ENCODE data around the gene WFDC1. TPM values are rescaled to one million over a fixed set of nuclear protein-coding genes. Genes with fewer than 3 reads are reported as not detected.

WFDC1 gene
- total and polyA plus RNA-seq, 4 donors, result 1.0 to 5.2 (median 2.9) TPM

GRCh38 chr16:84278333-84278732 is 16.3 kb upstream of the WFDC1 start:
- H3K36me3 ChIP-seq (ENCODE audit: control insufficient read depth in 4 of 4, insufficient read depth in 3 of 4, low read depth in 1 of 4, low read length in 3 of 4), result no peaks in the 10 kb centered on the region
- no peak for TF ChIP-seq NR2F2 (IDR thresholded peaks at IDR 0.05)
- TF ChIP-seq ZBTB33 (IDR thresholded peaks at IDR 0.05), result no peak
- TF ChIP-seq HNF4A (conservative IDR thresholded peaks at IDR 0.05), result no peak
- TF ChIP-seq JUND (IDR thresholded peaks at IDR 0.05), result no peak
- TF ChIP-seq GABPA (IDR thresholded peaks at IDR 0.05 in 1 of 2, conservative IDR thresholded peaks at IDR 0.05 in 1 of 2), result no peak
- no peak for TF ChIP-seq SP1 (IDR thresholded peaks at IDR 0.05)
- TF ChIP-seq TAF1 (conservative IDR thresholded peaks at IDR 0.05), result no peak
- TF ChIP-seq, protein P1, sequence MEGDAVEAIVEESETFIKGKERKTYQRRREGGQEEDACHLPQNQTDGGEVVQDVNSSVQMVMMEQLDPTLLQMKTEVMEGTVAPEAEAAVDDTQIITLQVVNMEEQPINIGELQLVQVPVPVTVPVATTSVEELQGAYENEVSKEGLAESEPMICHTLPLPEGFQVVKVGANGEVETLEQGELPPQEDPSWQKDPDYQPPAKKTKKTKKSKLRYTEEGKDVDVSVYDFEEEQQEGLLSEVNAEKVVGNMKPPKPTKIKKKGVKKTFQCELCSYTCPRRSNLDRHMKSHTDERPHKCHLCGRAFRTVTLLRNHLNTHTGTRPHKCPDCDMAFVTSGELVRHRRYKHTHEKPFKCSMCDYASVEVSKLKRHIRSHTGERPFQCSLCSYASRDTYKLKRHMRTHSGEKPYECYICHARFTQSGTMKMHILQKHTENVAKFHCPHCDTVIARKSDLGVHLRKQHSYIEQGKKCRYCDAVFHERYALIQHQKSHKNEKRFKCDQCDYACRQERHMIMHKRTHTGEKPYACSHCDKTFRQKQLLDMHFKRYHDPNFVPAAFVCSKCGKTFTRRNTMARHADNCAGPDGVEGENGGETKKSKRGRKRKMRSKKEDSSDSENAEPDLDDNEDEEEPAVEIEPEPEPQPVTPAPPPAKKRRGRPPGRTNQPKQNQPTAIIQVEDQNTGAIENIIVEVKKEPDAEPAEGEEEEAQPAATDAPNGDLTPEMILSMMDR (IDR thresholded peaks at IDR 0.05; ENCODE audit: low read depth, low read length, missing input control), result no peak
- no peak for TF ChIP-seq RAD21 (IDR thresholded peaks at IDR 0.05)
- TF ChIP-seq YY1 (IDR thresholded peaks at IDR 0.05), result no peak
- TF ChIP-seq FOXA1 (IDR thresholded peaks at IDR 0.05), result no peak
- TF ChIP-seq, protein P2, sequence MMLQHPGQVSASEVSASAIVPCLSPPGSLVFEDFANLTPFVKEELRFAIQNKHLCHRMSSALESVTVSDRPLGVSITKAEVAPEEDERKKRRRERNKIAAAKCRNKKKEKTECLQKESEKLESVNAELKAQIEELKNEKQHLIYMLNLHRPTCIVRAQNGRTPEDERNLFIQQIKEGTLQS (IDR thresholded peaks at IDR 0.05), result no peak
- no peak for TF ChIP-seq RXRA (IDR thresholded peaks at IDR 0.05)
- no peak for TF ChIP-seq FOXA2 (IDR thresholded peaks at IDR 0.05)
- H3K4me1 ChIP-seq (ENCODE audit: control insufficient read depth in 4 of 4, insufficient read depth in 4 of 4, low read length in 3 of 4), result no peaks in the 10 kb centered on the region
- no peak for DNase-seq (ENCODE audit: low spot score)
- H3K27ac ChIP-seq (ENCODE audit: low read depth in 1 of 2, low read length in 2 of 2), result no peak overlapping the region
- H3K9me3 ChIP-seq (ENCODE audit: control insufficient read depth in 4 of 4, low read length in 3 of 4), result no peaks in the 10 kb centered on the region
- no peak overlapping the region for H3K4me3 ChIP-seq (ENCODE audit: low read depth in 1 of 3, low read length in 3 of 3)
- 90% methylated on average over 12 of the region's 12 CpGs for WGBS
- H3K9ac ChIP-seq (ENCODE audit: low read depth in 1 of 2, low read length in 2 of 2), result no peak overlapping the region
- no peaks in the 10 kb centered on the region for H3K27me3 ChIP-seq (ENCODE audit: control insufficient read depth in 4 of 4, insufficient read depth in 4 of 4, low read length in 3 of 4)

- WGBS, result 43% methylated on average over 6 of the region's 6 CpGs
- Histone ChIP-seq H3K4me3 (ENCODE audit: low read depth in 1 of 3, low read length in 3 of 3) (no peak overlapping the region), H3K9ac (ENCODE audit: low read depth in 1 of 2, low read length in 2 of 2) (no peak overlapping the region), H3K36me3 (ENCODE audit: control insufficient read depth in 4 of 4, insufficient read depth in 3 of 4, low read depth in 1 of 4, low read length in 3 of 4) (no peaks in the 10 kb centered on the region), H3K27ac (ENCODE audit: low read depth in 1 of 2, low read length in 2 of 2) (no peak overlapping the region), H3K4me1 (ENCODE audit: control insufficient read depth in 4 of 4, insufficient read depth in 4 of 4, low read length in 3 of 4) (no peaks in the 10 kb centered on the region), H3K27me3 (ENCODE audit: control insufficient read depth in 4 of 4, insufficient read depth in 4 of 4, low read length in 3 of 4) (no peaks in the 10 kb centered on the region), H3K9me3 (ENCODE audit: control insufficient read depth in 4 of 4, low read length in 3 of 4) (no peaks in the 10 kb centered on the region)
- TF ChIP-seq GABPA (IDR thresholded peaks at IDR 0.05 in 1 of 2, conservative IDR thresholded peaks at IDR 0.05 in 1 of 2) (no peak), RAD21 (IDR thresholded peaks at IDR 0.05) (no peak), JUND (IDR thresholded peaks at IDR 0.05) (no peak), EGR1 (IDR thresholded peaks at IDR 0.05; ENCODE audit: low read depth in 2 of 2) (no peak)
- TF ChIP-seq, protein P1 (IDR thresholded peaks at IDR 0.05; ENCODE audit: low read depth, low read length, missing input control), result no peak
- TF ChIP-seq, protein P3, sequence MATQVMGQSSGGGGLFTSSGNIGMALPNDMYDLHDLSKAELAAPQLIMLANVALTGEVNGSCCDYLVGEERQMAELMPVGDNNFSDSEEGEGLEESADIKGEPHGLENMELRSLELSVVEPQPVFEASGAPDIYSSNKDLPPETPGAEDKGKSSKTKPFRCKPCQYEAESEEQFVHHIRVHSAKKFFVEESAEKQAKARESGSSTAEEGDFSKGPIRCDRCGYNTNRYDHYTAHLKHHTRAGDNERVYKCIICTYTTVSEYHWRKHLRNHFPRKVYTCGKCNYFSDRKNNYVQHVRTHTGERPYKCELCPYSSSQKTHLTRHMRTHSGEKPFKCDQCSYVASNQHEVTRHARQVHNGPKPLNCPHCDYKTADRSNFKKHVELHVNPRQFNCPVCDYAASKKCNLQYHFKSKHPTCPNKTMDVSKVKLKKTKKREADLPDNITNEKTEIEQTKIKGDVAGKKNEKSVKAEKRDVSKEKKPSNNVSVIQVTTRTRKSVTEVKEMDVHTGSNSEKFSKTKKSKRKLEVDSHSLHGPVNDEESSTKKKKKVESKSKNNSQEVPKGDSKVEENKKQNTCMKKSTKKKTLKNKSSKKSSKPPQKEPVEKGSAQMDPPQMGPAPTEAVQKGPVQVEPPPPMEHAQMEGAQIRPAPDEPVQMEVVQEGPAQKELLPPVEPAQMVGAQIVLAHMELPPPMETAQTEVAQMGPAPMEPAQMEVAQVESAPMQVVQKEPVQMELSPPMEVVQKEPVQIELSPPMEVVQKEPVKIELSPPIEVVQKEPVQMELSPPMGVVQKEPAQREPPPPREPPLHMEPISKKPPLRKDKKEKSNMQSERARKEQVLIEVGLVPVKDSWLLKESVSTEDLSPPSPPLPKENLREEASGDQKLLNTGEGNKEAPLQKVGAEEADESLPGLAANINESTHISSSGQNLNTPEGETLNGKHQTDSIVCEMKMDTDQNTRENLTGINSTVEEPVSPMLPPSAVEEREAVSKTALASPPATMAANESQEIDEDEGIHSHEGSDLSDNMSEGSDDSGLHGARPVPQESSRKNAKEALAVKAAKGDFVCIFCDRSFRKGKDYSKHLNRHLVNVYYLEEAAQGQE (IDR thresholded peaks at IDR 0.05), result no peak
- no peak for DNase-seq (ENCODE audit: low spot score)
These were observed 15.7 kb upstream of the WFDC1 start for GRCh38 chr16:84278968-84279367.

Data from liver (tissue), 9 donors.